ENCODE results near the gene GABBR2. TPM values are rescaled to one million over a fixed set of nuclear protein-coding genes. Genes with fewer than 3 reads are reported as not detected.

Gene GABBR2
- total and polyA plus RNA-seq, 2 of the 8 experiments (the other 6 are each of a cell fraction or from before 2014, with no cell fraction given) = 0.50 to 1.2 TPM

DNA sequence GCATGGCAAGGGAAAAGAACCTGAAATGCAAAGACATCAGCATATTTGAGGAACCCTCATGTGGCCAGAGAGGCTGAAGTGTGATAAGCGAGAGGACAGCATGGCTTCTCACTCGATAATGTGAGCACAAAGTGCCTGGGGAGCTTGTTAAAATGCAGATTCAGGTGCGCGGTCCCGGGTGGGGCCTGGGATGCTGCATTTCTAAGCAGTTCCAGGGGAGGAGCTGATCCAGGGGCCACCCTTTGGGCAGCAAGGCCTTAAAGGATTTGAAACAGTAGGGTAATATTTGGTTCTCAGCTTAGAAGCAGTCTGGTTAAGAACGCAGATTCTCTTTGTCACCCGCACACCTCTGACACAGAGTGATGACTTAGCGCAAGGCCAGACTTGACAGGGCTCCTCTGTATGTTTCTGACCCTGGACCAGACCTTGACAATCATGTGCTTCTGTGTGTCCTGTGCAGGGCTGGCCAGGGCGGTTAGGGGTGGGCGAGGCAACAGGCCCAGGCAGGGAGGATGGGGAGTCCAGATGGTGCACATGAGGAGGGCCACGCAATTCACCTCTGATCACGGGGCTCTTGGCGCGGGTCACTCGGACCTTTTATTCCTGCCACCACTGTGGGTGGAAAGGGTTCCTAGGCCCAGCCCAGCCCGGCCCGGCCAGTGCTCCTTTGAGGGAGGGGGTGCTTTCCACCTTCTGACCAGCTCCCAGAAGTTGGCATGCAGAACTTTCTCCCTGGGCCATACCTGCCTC is 390.5 kb downstream of the GABBR2 start:
- H2BK20ac ChIP-seq (ENCODE audit: low read length) = no peak overlapping the region
- DNase-seq (ENCODE audit: low read depth in 1 of 2, low spot score in 2 of 2) (no peak), FAIRE-seq (no peak)
- no peak overlapping the region for H4K5ac ChIP-seq (ENCODE audit: insufficient read length, low read depth, low read length)
- H2AFZ ChIP-seq (ENCODE audit: low read length) = no peak overlapping the region
- H3K79me1 ChIP-seq (ENCODE audit: low read depth, low read length) = no peaks in the 10 kb centered on the region
- H2BK5ac ChIP-seq (ENCODE audit: low read depth, low read length) = no peak overlapping the region
- H3K4me3 ChIP-seq (ENCODE audit: extremely low read depth in 1 of 4, insufficient read depth in 2 of 4, low read depth in 3 of 4, low read length in 4 of 4) = no peak overlapping the region
- no peak overlapping the region for H3K56ac ChIP-seq (replicated peaks; ENCODE audit: insufficient read length, low read depth, low read length)
- no peaks in the 10 kb centered on the region; the same call in 1 of the 2 replicates for H3K23me2 ChIP-seq (ENCODE audit: low read depth, low read length)
- no peak overlapping the region for H4K8ac ChIP-seq (ENCODE audit: extremely low read depth, insufficient read depth, low read length)
- H2AK5ac ChIP-seq (ENCODE audit: low read depth, low read length) = no peak overlapping the region
- no peaks in the 10 kb centered on the region for H3K79me2 ChIP-seq (ENCODE audit: control insufficient read depth in 1 of 2, insufficient read depth in 2 of 2, low read length in 2 of 2)
- H3K14ac ChIP-seq (ENCODE audit: insufficient read length) = no peak overlapping the region
- no peak overlapping the region for H2BK12ac ChIP-seq (ENCODE audit: low read depth, low read length)
- peaks cover 0 to 9% (median 7%) of the 10 kb centered on the region in 4 experiments; a peak in 5 of 7 replicates for H3K4me1 ChIP-seq (replicated peaks in 1 of 4; ENCODE audit: control insufficient read depth in 3 of 4, insufficient read depth in 4 of 4, low read length in 3 of 4)
- H3K9ac ChIP-seq (replicated peaks in 1 of 4; ENCODE audit: extremely low read depth in 1 of 4, low read depth in 3 of 4, low read length in 3 of 4) = no peak overlapping the region
- no peaks in the 10 kb centered on the region for H3K36me3 ChIP-seq (ENCODE audit: control insufficient read depth in 2 of 4, insufficient read depth in 4 of 4, low read length in 3 of 4)
- no peak overlapping the region for H4K91ac ChIP-seq (replicated peaks; ENCODE audit: insufficient read length, low read length)
- H3K23ac ChIP-seq (ENCODE audit: insufficient read length) = no peak overlapping the region
- H3K27ac ChIP-seq (ENCODE audit: low read depth, low read length) = no peak overlapping the region
- no peak overlapping the region for H3K18ac ChIP-seq (ENCODE audit: extremely low read depth, low read length)
- no peak overlapping the region for H3K4me2 ChIP-seq (ENCODE audit: insufficient read depth in 1 of 2, low read depth in 2 of 2, low read length in 2 of 2)
- WGBS, 2 experiments (ENCODE audit: extremely low coverage in 1 of 2, insufficient coverage in 1 of 2, insufficient read length in 1 of 2, insufficient replicate concordance in 2 of 2, low coverage in 1 of 2, low lambda C conversion rate in 2 of 2, missing lambda C conversion rate in 1 of 2) = 93% methylated on average over 16 of the region's 17 CpGs; no CpG with 5 or more reads in 1 of the 2 experiments
- no peaks in the 10 kb centered on the region for H3K9me3 ChIP-seq (ENCODE audit: insufficient read depth in 2 of 2, low read depth in 1 of 2, low read length in 1 of 2)
- no peak overlapping the region for H3K4ac ChIP-seq (replicated peaks; ENCODE audit: insufficient read length, low read depth, low read length)
- no peak overlapping the region for H2BK120ac ChIP-seq (replicated peaks; ENCODE audit: low read depth, low read length)
- ChIA-PET CTCF (ENCODE audit: partially characterized antibody) (interaction anchor here (0.7 to 3.0 kb wide), 7 partner anchors 10 to 458 kb away, joined by 3 to 17 read pairs (median 4); no protein-coding TSS in a partner anchor), POLR2A (ENCODE audit: partially characterized antibody) (no interaction called here)
- no peaks in the 10 kb centered on the region for H3K27me3 ChIP-seq (replicated peaks in 1 of 4; ENCODE audit: control insufficient read depth in 3 of 4, extremely low read depth in 1 of 4, insufficient read depth in 3 of 4, low read length in 3 of 4)
- H4K20me1 ChIP-seq (replicated peaks in 1 of 2; ENCODE audit: control insufficient read depth in 1 of 2, insufficient read depth in 2 of 2, low read length in 2 of 2) = no peaks in the 10 kb centered on the region
- H2BK15ac ChIP-seq (ENCODE audit: low read length) = no peak overlapping the region
- TF ChIP-seq CBX8 (IDR thresholded peaks at IDR 0.05; ENCODE audit: borderline replicate concordance, low read depth, low read length) = no peak
- no peak for TF ChIP-seq CEBPB (IDR thresholded peaks at IDR 0.05; ENCODE audit: low read depth, low read length)
- TF ChIP-seq, protein P1, sequence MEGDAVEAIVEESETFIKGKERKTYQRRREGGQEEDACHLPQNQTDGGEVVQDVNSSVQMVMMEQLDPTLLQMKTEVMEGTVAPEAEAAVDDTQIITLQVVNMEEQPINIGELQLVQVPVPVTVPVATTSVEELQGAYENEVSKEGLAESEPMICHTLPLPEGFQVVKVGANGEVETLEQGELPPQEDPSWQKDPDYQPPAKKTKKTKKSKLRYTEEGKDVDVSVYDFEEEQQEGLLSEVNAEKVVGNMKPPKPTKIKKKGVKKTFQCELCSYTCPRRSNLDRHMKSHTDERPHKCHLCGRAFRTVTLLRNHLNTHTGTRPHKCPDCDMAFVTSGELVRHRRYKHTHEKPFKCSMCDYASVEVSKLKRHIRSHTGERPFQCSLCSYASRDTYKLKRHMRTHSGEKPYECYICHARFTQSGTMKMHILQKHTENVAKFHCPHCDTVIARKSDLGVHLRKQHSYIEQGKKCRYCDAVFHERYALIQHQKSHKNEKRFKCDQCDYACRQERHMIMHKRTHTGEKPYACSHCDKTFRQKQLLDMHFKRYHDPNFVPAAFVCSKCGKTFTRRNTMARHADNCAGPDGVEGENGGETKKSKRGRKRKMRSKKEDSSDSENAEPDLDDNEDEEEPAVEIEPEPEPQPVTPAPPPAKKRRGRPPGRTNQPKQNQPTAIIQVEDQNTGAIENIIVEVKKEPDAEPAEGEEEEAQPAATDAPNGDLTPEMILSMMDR (IDR thresholded peaks at IDR 0.05; ENCODE audit: control extremely low read depth in 1 of 3, insufficient read depth in 1 of 3, low read depth in 1 of 3, low read length in 3 of 3) = no peak
- TF ChIP-seq SP4 (IDR thresholded peaks at IDR 0.05; ENCODE audit: low read length) = no peak
- no peak for TF ChIP-seq POLR2A (IDR thresholded peaks at IDR 0.05; ENCODE audit: control extremely low read depth in 1 of 2, low read depth in 2 of 2, low read length in 2 of 2)
- TF ChIP-seq EGR1 (IDR thresholded peaks at IDR 0.05; ENCODE audit: borderline replicate concordance, low read depth, low read length) = no peak
- TF ChIP-seq CHD2 (IDR thresholded peaks at IDR 0.05; ENCODE audit: low read length) = no peak
- no peak for TF ChIP-seq FOSL1 (IDR thresholded peaks at IDR 0.05; ENCODE audit: insufficient read depth, low read depth, low read length)
- no peak for TF ChIP-seq SIRT6 (IDR thresholded peaks at IDR 0.05; ENCODE audit: low read length)
- TF ChIP-seq GABPA (IDR thresholded peaks at IDR 0.05; ENCODE audit: borderline replicate concordance, insufficient read depth, low read length) = no peak
- TF ChIP-seq HDAC2 (IDR thresholded peaks at IDR 0.05; ENCODE audit: borderline replicate concordance in 1 of 2, low read depth in 2 of 2, low read length in 2 of 2) = no peak

Data from H1 (cell line).